Ecto neural progenitor cell (in vitro differentiated cells): ENCODE data around the gene SORCS3.

Experiments used
- DNase-seq: peaks from one replicate; pipeline ENCODE4 v3.0.0-alpha.2; 2018; ENCODE audit warnings: low spot score

The SORCS3 gene

GRCh38 chr10:104646146-104646545, 5.1 kb downstream of the SORCS3 start:
- DNase-seq: no peak

- DNase-seq: no peak
Measured at GRCh38 chr10:104648421-104648820, 7.3 kb downstream of the SORCS3 start.

- no peak for DNase-seq
Measured at GRCh38 chr10:104650072-104650471, 9.0 kb downstream of the SORCS3 start.

GRCh38 chr10:104650635-104651331, 9.7 kb downstream of the SORCS3 start:
- no peak for DNase-seq

GRCh38 chr10:104657036-104657435, 15.9 kb downstream of the SORCS3 start:
- no peak for DNase-seq

- no peak for DNase-seq
Measured at GRCh38 chr10:104657457-104657856, 16.4 kb downstream of the SORCS3 start.

- DNase-seq: no peak
Measured at GRCh38 chr10:104658067-104658466, 17.0 kb downstream of the SORCS3 start.

GRCh38 chr10:104659809-104660208, 18.7 kb downstream of the SORCS3 start:
- no peak for DNase-seq

- DNase-seq: no peak
Measured at GRCh38 chr10:104663076-104663475, 22.0 kb downstream of the SORCS3 start.

GRCh38 chr10:104663563-104663962, 22.5 kb downstream of the SORCS3 start:
- no peak for DNase-seq

GRCh38 chr10:104664205-104664604, 23.1 kb downstream of the SORCS3 start:
- no peak for DNase-seq

GRCh38 chr10:104665174-104665573, 24.1 kb downstream of the SORCS3 start:
- DNase-seq: no peak

GRCh38 chr10:104666106-104666505, 25.0 kb downstream of the SORCS3 start:
- DNase-seq: no peak

- DNase-seq: no peak
Measured at GRCh38 chr10:104676874-104677273, 35.8 kb downstream of the SORCS3 start.

- no peak for DNase-seq
Measured at GRCh38 chr10:104678658-104679057, 37.6 kb downstream of the SORCS3 start.

GRCh38 chr10:104680467-104681401, 39.6 kb downstream of the SORCS3 start:
- DNase-seq: peak; percentile 70

GRCh38 chr10:104681485-104681884, 40.4 kb downstream of the SORCS3 start:
- DNase-seq: no peak

GRCh38 chr10:104683567-104683966, 42.5 kb downstream of the SORCS3 start:
- no peak for DNase-seq

- no peak for DNase-seq
Measured at GRCh38 chr10:104686829-104687228, 45.7 kb downstream of the SORCS3 start.

GRCh38 chr10:104688251-104689042, 47.4 kb downstream of the SORCS3 start:
- no peak for DNase-seq

GRCh38 chr10:104689105-104689504, 48.0 kb downstream of the SORCS3 start:
- no peak for DNase-seq

- no peak for DNase-seq
Measured at GRCh38 chr10:104689547-104689946, 48.5 kb downstream of the SORCS3 start.
